GM13977 (cell line): ENCODE data around the gene FITM1.

ENCODE experiments used
- DNase-seq: peaks from one replicate; pipeline ENCODE4 v3.0.0; 2012; ENCODE audit warnings: low spot score
- CTCF ChIP-seq: IDR thresholded peaks from 2 replicates; pipeline ENCODE4 v1.5.1; 2012; ENCODE audit warnings: mild to moderate bottlenecking, control low read depth; ENCODE audit not compliant: insufficient read depth; ENCODE audit errors: extremely low read depth, missing control alignments
- in situ Hi-C: fragments of 300-500 bp; cut with MboI; formaldehyde crosslinking; loops from one replicate; pipeline ENCODE4 v1.12.0; 2022; ENCODE audit warnings: low sequenced_read_pairs, low pct_unique_long_range_greater_than_20kb, mixed read lengths, inconsistent platforms; ENCODE audit not compliant: unreplicated experiment

Gene FITM1

GRCh38 chr14:24139272-24139934 is 8.9 kb downstream of the FITM1 start:
- TF ChIP-seq CTCF = no peak
- in situ Hi-C loops = no loop called here
- no peak for DNase-seq

- peak; percentile 97 for DNase-seq
- no peak for TF ChIP-seq CTCF
- in situ Hi-C loops = no loop called here
These were observed 10.8 kb downstream of the FITM1 start, which contains the start of gene EMC9 for GRCh38 chr14:24141097-24141880. EMC9 (minus strand) TSS chr14:24141591; CDS start chr14:24141304, 287 bp downstream.

GRCh38 chr14:24143511-24143910 is 13.1 kb downstream of the FITM1 start:
- in situ Hi-C loops = no loop called here
- TF ChIP-seq CTCF = no peak
- no peak for DNase-seq

- in situ Hi-C loops = no loop called here
- no peak for DNase-seq
- TF ChIP-seq CTCF = no peak
These were observed 14.0 kb downstream of the FITM1 start for GRCh38 chr14:24144451-24144850.

GRCh38 chr14:24145219-24145618 is 14.8 kb downstream of the FITM1 start:
- DNase-seq = no peak
- no peak for TF ChIP-seq CTCF

DNA sequence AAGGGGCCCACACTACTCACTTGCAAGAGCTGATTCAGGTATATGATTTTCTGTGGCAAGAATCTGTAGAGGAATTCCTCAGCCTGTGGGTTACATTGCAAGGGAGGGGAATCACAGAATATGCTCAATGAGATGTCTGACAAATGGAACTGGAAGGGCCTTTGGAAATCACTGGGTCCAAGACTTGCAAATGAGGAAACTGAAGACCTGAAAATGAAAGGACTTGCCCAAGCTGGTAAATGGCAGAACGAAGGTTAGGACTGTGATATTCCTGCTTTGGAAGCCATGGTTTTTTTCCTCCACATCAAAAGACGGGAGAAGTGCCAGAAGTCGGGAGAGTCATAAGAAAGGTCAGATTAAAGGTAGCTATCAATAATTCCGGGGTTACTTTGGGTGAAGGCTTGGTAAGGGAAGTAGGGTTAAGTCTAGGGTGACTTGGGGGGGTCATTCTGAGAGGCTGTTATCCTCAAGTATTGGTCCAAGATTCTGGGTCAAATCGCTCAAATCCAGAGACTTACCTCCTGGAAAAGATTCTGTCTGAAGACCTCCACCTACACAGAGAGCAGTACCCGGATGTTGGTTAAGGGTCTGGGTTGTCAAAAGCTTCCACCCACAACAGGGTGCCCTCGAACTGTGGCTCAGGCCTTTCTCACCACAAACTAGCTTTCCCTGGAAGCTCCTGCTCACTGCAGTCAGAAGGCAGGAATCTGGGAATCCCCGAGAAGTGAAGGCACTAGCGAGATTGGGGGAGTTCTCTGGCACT is 15.4 kb downstream of the FITM1 start:
- in situ Hi-C loops = no loop called here
- no peak for TF ChIP-seq CTCF
- no peak for DNase-seq

More at GRCh38 chr14:24145219-24145618, 14.8 kb downstream of the FITM1 start:
- in situ Hi-C loops = no loop called here
